H1 (cell line): ENCODE measurements around the gene C19orf38. TPM values are rescaled to one million over a fixed set of nuclear protein-coding genes. Genes with fewer than 3 reads are reported as not detected.

Experiments
- CTCF ChIA-PET: fragments of 300-600 bp; sonication (Branson Sonifier 250); formaldehyde crosslinking; loops from one replicate; lab custom pipeline; 2021; ENCODE audit not compliant: partially characterized antibody; lab: Charles Lee
- POLR2A ChIA-PET: fragments of 300-600 bp; sonication (Branson Sonifier 250); formaldehyde crosslinking; loops from one replicate; lab custom pipeline; 2021; ENCODE audit warnings: inconsistent platforms; ENCODE audit not compliant: partially characterized antibody; lab: Charles Lee
- DNase-seq, 2 experiments: peaks; one replicate each; pipeline versions ENCODE4 v3.0.0 to v3.0.0-alpha.2; 2010 to 2022; ENCODE audit warnings: low spot score in 2 of 2, low read depth in 1 of 2, mixed read lengths in 1 of 2
- FAIRE-seq: peaks from 2 replicates; lab custom pipeline; 2011; peaks lifted over from hg19 to GRCh38; lab: Jason Lieb, UNC
- H2AFZ ChIP-seq: 2 replicates; pipeline ENCODE4 v1.8.1; 2012; ENCODE audit warnings: low read length, inconsistent platforms
- H2AK5ac ChIP-seq: 2 replicates; pipeline ENCODE4 v1.6.1; 2013; ENCODE audit warnings: low read depth, low read length
- H2BK120ac ChIP-seq: replicated peaks from 2 replicates; pipeline ENCODE3; 2013; ENCODE audit warnings: low read depth, low read length, inconsistent platforms
- H2BK12ac ChIP-seq: 2 replicates; pipeline ENCODE4 v1.6.1; 2013; ENCODE audit warnings: low read depth, low read length
- H2BK15ac ChIP-seq: 2 replicates; pipeline ENCODE4 v1.6.1; 2013; ENCODE audit warnings: low read length
- H2BK20ac ChIP-seq: 2 replicates; pipeline ENCODE4 v1.6.1; 2013; ENCODE audit warnings: low read length
- H2BK5ac ChIP-seq: 2 replicates; pipeline ENCODE4 v1.6.1; 2013; ENCODE audit warnings: low read depth, low read length
- H3K14ac ChIP-seq: 2 replicates; pipeline ENCODE4 v1.6.1; 2013; ENCODE audit warnings: inconsistent platforms; ENCODE audit not compliant: insufficient read length
- H3K18ac ChIP-seq: 2 replicates; pipeline ENCODE4 v1.6.1; 2013; ENCODE audit warnings: low read length; ENCODE audit errors: extremely low read depth
- H3K23ac ChIP-seq: 2 replicates; pipeline ENCODE4 v1.6.1; 2013; ENCODE audit warnings: inconsistent platforms; ENCODE audit not compliant: insufficient read length
- H3K23me2 ChIP-seq: 2 replicates; pipeline ENCODE4 v1.6.1; 2013; ENCODE audit warnings: low read depth, low read length
- H3K27ac ChIP-seq: 2 replicates; pipeline ENCODE4 v1.6.1; 2011; ENCODE audit warnings: low read depth, low read length, inconsistent platforms
- H3K27me3 ChIP-seq, 4 experiments: replicated peaks in 1 of 4; 1 replicate in 1 of 4; 2 replicates in 3 of 4; pipeline versions ENCODE4 v1.6.1 to v1.8.1; 2011 to 2013; ENCODE audit warnings: low read length in 3 of 4, mild to moderate bottlenecking in 3 of 4, inconsistent platforms in 2 of 4, mixed read lengths in 2 of 4, moderate library complexity in 1 of 4; ENCODE audit not compliant: control insufficient read depth in 3 of 4, insufficient read depth in 3 of 4; ENCODE audit errors: extremely low read depth in 1 of 4
- H3K36me3 ChIP-seq, 4 experiments: 2 replicates each; pipeline versions ENCODE4 v1.6.1 to v1.8.1; 2011 to 2013; ENCODE audit warnings: mild to moderate bottlenecking in 4 of 4, low read length in 3 of 4, moderate library complexity in 2 of 4, control low read depth in 1 of 4, inconsistent platforms in 1 of 4; ENCODE audit not compliant: insufficient read depth in 4 of 4, control insufficient read depth in 2 of 4
- H3K4ac ChIP-seq: replicated peaks from 2 replicates; pipeline ENCODE3; 2013; ENCODE audit warnings: low read length, low read depth, mixed read lengths, inconsistent platforms; ENCODE audit not compliant: insufficient read length
- H3K4me1 ChIP-seq, 4 experiments: replicated peaks in 1 of 4; 1 replicate in 1 of 4; 2 replicates in 3 of 4; pipeline versions ENCODE4 v1.6.1 to v1.8.1; 2011 to 2013; ENCODE audit warnings: low read length in 3 of 4, inconsistent platforms in 2 of 4, mixed read lengths in 1 of 4; ENCODE audit not compliant: insufficient read depth in 4 of 4, control insufficient read depth in 3 of 4
- H3K4me2 ChIP-seq, 2 experiments: 2 replicates each; pipeline versions ENCODE4 v1.6.1 to v1.8.1; 2011 to 2013; ENCODE audit warnings: low read depth in 2 of 2, low read length in 2 of 2, control low read depth in 1 of 2, inconsistent platforms in 1 of 2, mild to moderate bottlenecking in 1 of 2; ENCODE audit not compliant: insufficient read depth in 1 of 2
- H3K4me3 ChIP-seq, 4 experiments: fragments of 200-600, 300-600 bp in 1 of 4; sonication (generic), shearing (Covaris generic), sonication (Bioruptor Twin) in 1 of 4; 2 replicates each; pipeline versions ENCODE4 v1.5.1 to v1.8.1; 2011 to 2016; ENCODE audit warnings: low read length in 4 of 4, low read depth in 3 of 4, control low read depth in 2 of 4, inconsistent platforms in 2 of 4, mild to moderate bottlenecking in 2 of 4, mixed read lengths in 1 of 4, moderate library complexity in 1 of 4; ENCODE audit not compliant: insufficient read depth in 2 of 4; ENCODE audit errors: extremely low read depth in 1 of 4
- H3K56ac ChIP-seq: replicated peaks from 2 replicates; pipeline ENCODE3; 2013; ENCODE audit warnings: low read depth, mild to moderate bottlenecking, mixed read lengths, low read length, inconsistent platforms; ENCODE audit not compliant: insufficient read length
- H3K79me1 ChIP-seq: 2 replicates; pipeline ENCODE4 v1.6.1; 2013; ENCODE audit warnings: low read depth, low read length, control low read depth
- H3K79me2 ChIP-seq, 2 experiments: 2 replicates each; pipeline versions ENCODE4 v1.6.1 to v1.8.1; 2012 to 2013; ENCODE audit warnings: low read length in 2 of 2, mild to moderate bottlenecking in 2 of 2, inconsistent platforms in 1 of 2; ENCODE audit not compliant: insufficient read depth in 2 of 2, control insufficient read depth in 1 of 2
- H3K9ac ChIP-seq, 4 experiments: replicated peaks in 1 of 4; 1 replicate in 1 of 4; 2 replicates in 3 of 4; pipeline versions ENCODE4 v1.6.1 to v1.8.1; 2011 to 2013; ENCODE audit warnings: low read depth in 3 of 4, low read length in 3 of 4, control low read depth in 2 of 4, mild to moderate bottlenecking in 2 of 4, moderate library complexity in 2 of 4, inconsistent platforms in 1 of 4; ENCODE audit errors: extremely low read depth in 1 of 4
- H3K9me3 ChIP-seq, 2 experiments: 2 replicates each; pipeline versions ENCODE4 v1.6.1 to v1.8.1; 2012 to 2013; ENCODE audit warnings: mild to moderate bottlenecking in 2 of 2, moderate library complexity in 2 of 2, control low read depth in 1 of 2, inconsistent platforms in 1 of 2, low read depth in 1 of 2, low read length in 1 of 2, mixed read lengths in 1 of 2; ENCODE audit not compliant: insufficient read depth in 2 of 2
- H4K20me1 ChIP-seq, 2 experiments: replicated peaks in 1 of 2; 2 replicates each; pipeline versions ENCODE3 to v1.8.1; 2011 to 2013; ENCODE audit warnings: inconsistent platforms in 2 of 2, low read length in 2 of 2, mild to moderate bottlenecking in 1 of 2; ENCODE audit not compliant: insufficient read depth in 2 of 2, control insufficient read depth in 1 of 2
- H4K5ac ChIP-seq: 2 replicates; pipeline ENCODE4 v1.6.1; 2013; ENCODE audit warnings: low read length, low read depth, mixed read lengths, inconsistent platforms; ENCODE audit not compliant: insufficient read length
- H4K8ac ChIP-seq: 2 replicates; pipeline ENCODE4 v1.8.0; 2013; ENCODE audit warnings: mild to moderate bottlenecking, moderate library complexity, low read length, inconsistent platforms; ENCODE audit not compliant: insufficient read depth; ENCODE audit errors: extremely low read depth
- H4K91ac ChIP-seq: replicated peaks from 2 replicates; pipeline ENCODE3; 2013; ENCODE audit warnings: low read length, mixed read lengths, inconsistent platforms; ENCODE audit not compliant: insufficient read length
- JUND ChIP-seq: IDR thresholded peaks from 2 replicates; pipeline ENCODE4 v1.6.1; 2011; ENCODE audit warnings: mild to moderate bottlenecking, improper control_type of control experiment, low read length
- POLR2A ChIP-seq, 2 experiments: IDR thresholded peaks; 1 replicate in 1 of 2; 2 replicates in 1 of 2; pipeline ENCODE4 v1.6.1; 2011; ENCODE audit warnings: low read depth in 2 of 2, low read length in 2 of 2, mild to moderate bottlenecking in 2 of 2; ENCODE audit errors: control extremely low read depth in 1 of 2
- SIN3A ChIP-seq, 2 experiments: IDR thresholded peaks in 1 of 2; conservative IDR thresholded peaks in 1 of 2; 2 replicates each; pipeline ENCODE4 v1.6.1; 2011 to 2012; ENCODE audit warnings: low read length in 2 of 2, improper control_type of control experiment in 1 of 2, low read depth in 1 of 2, mild to moderate bottlenecking in 1 of 2
- YY1 ChIP-seq: IDR thresholded peaks from 2 replicates; pipeline ENCODE4 v1.6.1; 2011; ENCODE audit warnings: low read depth, mild to moderate bottlenecking, low read length
- WGBS, 2 experiments: shearing (Covaris generic) in 1 of 2; methylation state at CpG; one replicate each; pipeline versions ENCODE4 v1.1.6 to v1.1.7; 2013 to 2015; ENCODE audit warnings: low lambda C conversion rate in 2 of 2, mixed read lengths in 2 of 2, inconsistent platforms in 1 of 2, low coverage in 1 of 2, missing lambda C conversion rate in 1 of 2; ENCODE audit not compliant: insufficient replicate concordance in 2 of 2, insufficient coverage in 1 of 2, insufficient read length in 1 of 2; ENCODE audit errors: extremely low coverage in 1 of 2, missing lambda C conversion rate in 1 of 2; 5-methylcytosine and 5-hydroxymethylcytosine counted together
- polyA plus RNA-seq, 7 experiments: library from polyadenylated mRNA; depleted of rRNA in 3 of 7; stranded (reverse) in 5 of 7; unstranded in 2 of 7; fragments of >200 nt in 5 of 7; fragments of 200-250 nt in 2 of 7; gene quantifications; 1 replicate in 5 of 7; 2 replicates in 1 of 7; 4 replicates in 1 of 7; pipeline versions ENCODE4 v1.2.1 to v1.2.3, GENCODE V29; 2011 to 2013; ENCODE audit warnings: missing spikeins in 2 of 7, mixed read lengths in 2 of 7
- total RNA-seq: library from RNA; stranded (reverse); fragmentation: NEBNext Ultra II Directional; extraction: Animal tissue kit (Norgen Biotek cat#: 25700); gene quantifications from 2 replicates; pipeline ENCODE4 v1.2.1, GENCODE V29; 2021

C19orf38 gene
- total and polyA plus RNA-seq, 2 of the 8 experiments (the other 6 are each of a cell fraction or from before 2014, with no cell fraction given): 0.53 TPM; not detected in 1

- Histone ChIP-seq H3K4ac (no peak overlapping the region), H3K4me2 (no peak overlapping the region), H2BK5ac (no peak overlapping the region; the same call in 1 of the 2 replicates), H3K27me3 (no peaks in the 10 kb centered on the region), H2AK5ac (no peak overlapping the region), H3K18ac (no peak overlapping the region), H4K20me1 (peaks cover 1 to 8% of the 10 kb centered on the region in 2 experiments), H4K8ac (peak overlapping the region; percentile 14; the same call in 1 of the 2 replicates), H3K36me3 (peaks cover 3 to 8% (median 7%) of the 10 kb centered on the region in 4 experiments; a peak in 5 of 8 replicates), H2BK15ac (no peak overlapping the region), H3K23me2 (no peaks in the 10 kb centered on the region), H3K14ac (no peak overlapping the region), H3K9ac (no peak overlapping the region), H3K56ac (no peak overlapping the region), H2AFZ (no peak overlapping the region), H3K23ac (no peak overlapping the region), H3K9me3 (no peaks in the 10 kb centered on the region), H4K5ac (no peak overlapping the region), H3K79me1 (no peaks in the 10 kb centered on the region), H2BK120ac (no peak overlapping the region), H2BK20ac (no peak overlapping the region), H3K27ac (no peak overlapping the region; the same call in 1 of the 2 replicates), H3K4me3 (no peak overlapping the region), H3K79me2 (no peaks in the 10 kb centered on the region), H2BK12ac (no peak overlapping the region), H4K91ac (no peak overlapping the region), H3K4me1 (no peaks in the 10 kb centered on the region; a peak in 1 of 7 replicates)
- FAIRE-seq (no peak), DNase-seq (no peak)
- ChIA-PET POLR2A (no interaction called here), CTCF (no interaction called here)
- TF ChIP-seq SIN3A (conservative IDR thresholded peaks at IDR 0.05 in 1 of 2, IDR thresholded peaks at IDR 0.05 in 1 of 2; ENCODE audit: low read depth in 1 of 2, low read length in 2 of 2) (no peak), YY1 (no peak), POLR2A (IDR thresholded peaks at IDR 0.05; ENCODE audit: control extremely low read depth in 1 of 2, low read depth in 2 of 2, low read length in 2 of 2) (no peak), JUND (no peak)
- 96% methylated on average over 20 of the region's 21 CpGs; no CpG with 5 or more reads in 1 of the 2 experiments for WGBS, 2 experiments
Measured at GRCh38 chr19:10815969-10816644, 32.1 kb upstream of the C19orf38 start.
